Stimulated activated CD4-positive, alpha-beta T cell treated with anti-CD3 and anti-CD28 coated beads, Interleukin-15, amount 100 ng/mL, for 1 hour (primary cell): ENCODE results near the gene BRK1.
A peak's percentile ranks its signal among the peaks of the same experiment; 100 is the strongest.
"Not testable (repeated sequence)": the region's sequence is repeated elsewhere in the genome, so short reads cannot be mapped to it uniquely, and the experiment has no call there.

Source experiments
- DNase-seq, 2 donors: peaks; one replicate each; pipeline ENCODE4 v3.0.0-alpha.2; 2020; ENCODE audit warnings: low read depth in 1 of 2, low spot score in 1 of 2

The BRK1 gene

GRCh38 chr3:10115326-10116137 lies at the start of gene BRK1:
Gene BRK1, plus strand, starts transcription at chr3:10115675. Its CDS starts 27 bp downstream, at chr3:10115702.
- peak; percentile 83 to 84 for DNase-seq

GRCh38 chr3:10070077-10070476 lies 45.4 kb upstream of the BRK1 start:
- not testable (repeated sequence) for DNase-seq

GRCh38 chr3:10074666-10075065 lies 40.8 kb upstream of the BRK1 start:
- no peak for DNase-seq

- no peak for DNase-seq
Measured at GRCh38 chr3:10081871-10082270, 33.6 kb upstream of the BRK1 start.

GRCh38 chr3:10085738-10086137 lies 29.7 kb upstream of the BRK1 start:
- no peak for DNase-seq

- DNase-seq: no peak
Measured at GRCh38 chr3:10088256-10088655, 27.2 kb upstream of the BRK1 start.

GRCh38 chr3:10090179-10090578 lies 25.3 kb upstream of the BRK1 start:
- no peak for DNase-seq

GRCh38 chr3:10090774-10091173 lies 24.7 kb upstream of the BRK1 start:
- not testable (repeated sequence) for DNase-seq

GRCh38 chr3:10091387-10091786 lies 24.1 kb upstream of the BRK1 start:
- not testable (repeated sequence) for DNase-seq

- DNase-seq: no peak
Measured at GRCh38 chr3:10093678-10094077, 21.8 kb upstream of the BRK1 start.

GRCh38 chr3:10099041-10099440 lies 16.4 kb upstream of the BRK1 start:
- no peak for DNase-seq

GRCh38 chr3:10106919-10107318 lies 8.6 kb upstream of the BRK1 start:
- no peak for DNase-seq

GRCh38 chr3:10108091-10108490 lies 7.4 kb upstream of the BRK1 start, which contains the start of gene FANCD2OS:
Gene FANCD2OS, minus strand, starts transcription at chr3:10108255. Its CDS starts 3,481 bp downstream, at chr3:10104774.
- DNase-seq: no peak

- DNase-seq: no peak
Measured at GRCh38 chr3:10116138-10116460, 624 bp downstream of the BRK1 start.

GRCh38 chr3:10116928-10117327 lies 1.5 kb downstream of the BRK1 start:
- DNase-seq: no peak

- DNase-seq: no peak
Measured at GRCh38 chr3:10119376-10119775, 3.9 kb downstream of the BRK1 start.

GRCh38 chr3:10121064-10121463 lies 5.6 kb downstream of the BRK1 start:
- DNase-seq: no peak

- DNase-seq: no peak
Measured at GRCh38 chr3:10122724-10123123, 7.2 kb downstream of the BRK1 start.

GRCh38 chr3:10135872-10136271 lies 20.4 kb downstream of the BRK1 start:
- not testable (repeated sequence) for DNase-seq

- DNase-seq: no peak
Measured at GRCh38 chr3:10136426-10137005, 21.0 kb downstream of the BRK1 start.

GRCh38 chr3:10137178-10137577 lies 21.7 kb downstream of the BRK1 start:
- no peak for DNase-seq

GRCh38 chr3:10140996-10141546 lies 25.6 kb downstream of the BRK1 start:
- no peak for DNase-seq
